CD14-positive monocyte (primary cell): ENCODE results near the gene KCNS3. TPM values are rescaled to one million over a fixed set of nuclear protein-coding genes. Genes with fewer than 3 reads are reported as not detected.

Source experiments
- DNase-seq, 3 donors: peaks; one replicate each; pipeline ENCODE4 v3.0.0-alpha.2; 2011 to 2022
- H2AFZ ChIP-seq: 2 replicates; pipeline ENCODE4 v1.6.0; 2012; ENCODE audit warnings: mild to moderate bottlenecking, low read depth, low read length, inconsistent platforms; ENCODE audit not compliant: insufficient read depth, poor library complexity, severe bottlenecking
- H3K27ac ChIP-seq, 2 donors: 1 replicate in 1 of 2; 2 replicates in 1 of 2; pipeline ENCODE4 v1.5.1; 2012 to 2013; ENCODE audit warnings: low read length in 2 of 2, control low read depth in 1 of 2, inconsistent platforms in 1 of 2, low read depth in 1 of 2, mild to moderate bottlenecking in 1 of 2
- H3K27me3 ChIP-seq, 2 donors: one replicate each; pipeline versions ENCODE4 v1.6.0 to v1.6.1; 2011 to 2013; ENCODE audit warnings: low read length in 2 of 2; ENCODE audit not compliant: control insufficient read depth in 2 of 2, insufficient read depth in 2 of 2
- H3K36me3 ChIP-seq, 2 donors: replicated peaks in 1 of 2; 1 replicate in 1 of 2; 2 replicates in 1 of 2; pipeline versions ENCODE4 v1.5.1 to v1.6.1; 2012 to 2013; ENCODE audit warnings: low read length in 2 of 2, control low read depth in 1 of 2, inconsistent platforms in 1 of 2, mild to moderate bottlenecking in 1 of 2; ENCODE audit not compliant: insufficient read depth in 2 of 2, control insufficient read depth in 1 of 2
- H3K4me1 ChIP-seq, 2 donors: 1 replicate in 1 of 2; 2 replicates in 1 of 2; pipeline versions ENCODE4 v1.5.1 to v1.6.1; 2012 to 2013; ENCODE audit warnings: low read length in 2 of 2, control low read depth in 1 of 2, inconsistent platforms in 1 of 2, mild to moderate bottlenecking in 1 of 2, moderate library complexity in 1 of 2; ENCODE audit not compliant: insufficient read depth in 2 of 2, control insufficient read depth in 1 of 2
- H3K4me2 ChIP-seq: replicated peaks from 2 replicates; pipeline ENCODE3; 2012; ENCODE audit warnings: low read length, moderate library complexity, mild to moderate bottlenecking; ENCODE audit not compliant: poor library complexity, severe bottlenecking; ENCODE audit errors: extremely low read depth
- H3K4me3 ChIP-seq, 3 experiments: fragments of 200-600 bp in 1 of 3; sonication (generic) in 1 of 3; replicated peaks in 1 of 3; 1 replicate in 2 of 3; 2 replicates in 1 of 3; pipeline ENCODE4 v1.5.1; 2011 to 2013; ENCODE audit warnings: low read length in 3 of 3, mild to moderate bottlenecking in 3 of 3, control low read depth in 2 of 3, low read depth in 2 of 3, inconsistent platforms in 1 of 3, moderate library complexity in 1 of 3
- H3K79me2 ChIP-seq: 2 replicates; pipeline ENCODE4 v1.6.0; 2012; ENCODE audit warnings: mild to moderate bottlenecking, control low read depth, inconsistent platforms, low read length, moderate library complexity; ENCODE audit not compliant: insufficient read depth
- H3K9ac ChIP-seq: 2 replicates; pipeline ENCODE4 v1.6.0; 2017; ENCODE audit warnings: low read length, mild to moderate bottlenecking; ENCODE audit not compliant: insufficient read depth, poor library complexity, severe bottlenecking
- H3K9me3 ChIP-seq, 2 donors: replicated peaks in 1 of 2; 1 replicate in 1 of 2; 2 replicates in 1 of 2; pipeline versions ENCODE4 v1.5.1 to v1.6.1; 2012 to 2013; ENCODE audit warnings: low read length in 2 of 2, control low read depth in 1 of 2; ENCODE audit not compliant: control insufficient read depth in 1 of 2, insufficient read depth in 1 of 2
- H4K20me1 ChIP-seq: 2 replicates; pipeline ENCODE4 v1.6.0; 2012; ENCODE audit warnings: mild to moderate bottlenecking, low read length, control low read depth, moderate library complexity; ENCODE audit not compliant: insufficient read depth
- H3K27ac Mint-ChIP-seq, 7 donors: one replicate each; pipeline ENCODE4 v1.8.0; 2020; ENCODE audit warnings: mild to moderate bottlenecking in 7 of 7, mixed read lengths in 7 of 7, moderate library complexity in 6 of 7, inconsistent platforms in 2 of 7
- H3K27me3 Mint-ChIP-seq, 3 donors: one replicate each; pipeline ENCODE4 v1.8.0; 2021 to 2022; ENCODE audit warnings: low read depth in 3 of 3, mild to moderate bottlenecking in 3 of 3, mixed read lengths in 3 of 3, moderate library complexity in 3 of 3, inconsistent platforms in 1 of 3
- H3K36me3 Mint-ChIP-seq, 2 donors: one replicate each; pipeline ENCODE4 v1.8.0; 2020; ENCODE audit warnings: mixed read lengths in 2 of 2, inconsistent platforms in 1 of 2, mild to moderate bottlenecking in 1 of 2
- H3K4me1 Mint-ChIP-seq: one replicate; pipeline ENCODE4 v1.8.0; 2020; ENCODE audit warnings: mild to moderate bottlenecking, mixed read lengths
- H3K4me3 Mint-ChIP-seq, 2 donors: one replicate each; pipeline ENCODE4 v1.8.0; 2020; ENCODE audit warnings: mild to moderate bottlenecking in 2 of 2, mixed read lengths in 2 of 2, moderate library complexity in 1 of 2
- H3K9me3 Mint-ChIP-seq, 7 donors: one replicate each; pipeline ENCODE4 v1.8.0; 2020 to 2022; ENCODE audit warnings: mixed read lengths in 7 of 7, mild to moderate bottlenecking in 6 of 7, moderate library complexity in 6 of 7, inconsistent platforms in 2 of 7
- WGBS: methylation state at CpG from one replicate; pipeline ENCODE4 v1.1.5; 2013; ENCODE audit warnings: missing lambda C conversion rate; ENCODE audit not compliant: insufficient coverage; 5-methylcytosine and 5-hydroxymethylcytosine counted together
- intact Hi-C, 2 donors: fragments of 100-400 bp; cut with micrococcal nuclease; formaldehyde crosslinking; loops; one replicate each; pipeline versions ENCODE4 v1.15.0 to v1.15.1; 2023
- polyA plus RNA-seq, 3 donors: library from polyadenylated mRNA; depleted of rRNA in 1 of 3; unstranded in 2 of 3; stranded (reverse) in 1 of 3; fragments of 300-500 nt in 2 of 3; fragments of >200 nt in 1 of 3; fragmentation: Illumina TruSeq in 2 of 3; gene quantifications; 1 replicate in 2 of 3; 2 replicates in 1 of 3; pipeline ENCODE4 v1.2.3, GENCODE V29; 2012 to 2021
- TF ChIP-seq, protein P1 (sequence below): fragments of 200-600 bp; IDR thresholded peaks from one replicate; pipeline ENCODE4 v1.8.0; 2022; ENCODE audit warnings: antibody characterized with exemption, mild to moderate bottlenecking

KCNS3 gene
- polyA plus RNA-seq, 3 donors, result not detected

DNA sequence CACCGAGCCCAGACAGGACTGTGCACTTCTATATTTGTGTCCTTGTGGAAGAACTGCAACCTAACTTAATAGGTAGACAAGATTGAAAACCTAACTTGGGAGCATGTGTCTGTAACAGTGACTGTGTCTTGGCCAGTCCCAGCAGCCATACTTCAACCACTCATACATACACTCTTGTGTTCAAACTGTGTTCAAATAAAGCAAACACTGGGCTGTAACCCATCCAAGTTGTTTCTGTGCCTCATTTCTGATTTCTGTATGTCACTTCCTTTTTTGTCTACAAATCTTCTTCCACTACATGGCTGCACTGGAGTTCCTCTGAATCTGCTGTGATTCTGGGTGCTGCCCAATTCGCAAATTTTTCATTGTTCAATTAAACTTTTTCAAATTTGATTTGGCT is 31.2 kb upstream of the KCNS3 start:
- Mint-ChIP-seq H3K9me3 (no peaks in the 10 kb centered on the region), H3K27me3 (peaks cover 0 to 5% (median 1%) of the 10 kb centered on the region in 3 donors), H3K4me1 (no peaks in the 10 kb centered on the region), H3K27ac (no peak overlapping the region), H3K4me3 (no peak overlapping the region), H3K36me3 (no peaks in the 10 kb centered on the region)
- Histone ChIP-seq H3K36me3 (no peaks in the 10 kb centered on the region), H3K4me1 (no peaks in the 10 kb centered on the region), H3K27me3 (no peaks in the 10 kb centered on the region), H2AFZ (no peak overlapping the region), H3K4me3 (no peak overlapping the region), H3K4me2 (no peak overlapping the region), H3K79me2 (no peaks in the 10 kb centered on the region), H3K27ac (no peak overlapping the region), H3K9me3 (no peaks in the 10 kb centered on the region), H3K9ac (no peak overlapping the region), H4K20me1 (no peaks in the 10 kb centered on the region)
- TF ChIP-seq, protein P1, sequence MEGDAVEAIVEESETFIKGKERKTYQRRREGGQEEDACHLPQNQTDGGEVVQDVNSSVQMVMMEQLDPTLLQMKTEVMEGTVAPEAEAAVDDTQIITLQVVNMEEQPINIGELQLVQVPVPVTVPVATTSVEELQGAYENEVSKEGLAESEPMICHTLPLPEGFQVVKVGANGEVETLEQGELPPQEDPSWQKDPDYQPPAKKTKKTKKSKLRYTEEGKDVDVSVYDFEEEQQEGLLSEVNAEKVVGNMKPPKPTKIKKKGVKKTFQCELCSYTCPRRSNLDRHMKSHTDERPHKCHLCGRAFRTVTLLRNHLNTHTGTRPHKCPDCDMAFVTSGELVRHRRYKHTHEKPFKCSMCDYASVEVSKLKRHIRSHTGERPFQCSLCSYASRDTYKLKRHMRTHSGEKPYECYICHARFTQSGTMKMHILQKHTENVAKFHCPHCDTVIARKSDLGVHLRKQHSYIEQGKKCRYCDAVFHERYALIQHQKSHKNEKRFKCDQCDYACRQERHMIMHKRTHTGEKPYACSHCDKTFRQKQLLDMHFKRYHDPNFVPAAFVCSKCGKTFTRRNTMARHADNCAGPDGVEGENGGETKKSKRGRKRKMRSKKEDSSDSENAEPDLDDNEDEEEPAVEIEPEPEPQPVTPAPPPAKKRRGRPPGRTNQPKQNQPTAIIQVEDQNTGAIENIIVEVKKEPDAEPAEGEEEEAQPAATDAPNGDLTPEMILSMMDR, result no peak
- intact Hi-C loops, result no loop called here
- WGBS, result 100% methylated on average over 1 of the region's 2 CpGs
- DNase-seq, result no peak

DNA sequence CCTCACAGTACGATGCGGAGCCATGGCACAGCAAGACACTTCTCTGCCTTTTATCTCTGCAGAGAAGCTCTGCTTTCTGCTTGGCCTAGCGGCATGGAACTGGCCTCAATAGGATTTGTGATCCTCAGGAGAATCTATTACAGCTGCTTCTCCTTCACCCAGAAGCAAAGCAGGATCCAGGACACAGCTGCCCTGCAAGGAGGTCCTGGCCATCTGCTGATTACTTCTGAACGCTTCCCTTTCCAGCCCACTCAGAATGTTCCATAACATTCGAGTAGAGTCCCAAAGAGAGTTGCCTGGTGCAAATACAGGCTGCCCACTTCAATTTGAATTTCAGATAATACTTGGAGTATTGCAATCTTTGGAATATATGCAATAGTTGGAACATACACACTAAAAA is 29.2 kb upstream of the KCNS3 start:
- H3K27me3 Mint-ChIP-seq, result peaks cover 0 to 5% (median 3%) of the 10 kb centered on the region in 3 donors
- H3K27me3 ChIP-seq, result no peaks in the 10 kb centered on the region
- peak overlapping the region in 1 of 7 donors; percentile 13 for H3K27ac Mint-ChIP-seq
- DNase-seq, result no peak
- no peaks in the 10 kb centered on the region for H3K4me1 ChIP-seq
- H3K36me3 Mint-ChIP-seq, result no peaks in the 10 kb centered on the region
- H3K9me3 Mint-ChIP-seq, result peaks cover 0 to 2% (median 0%) of the 10 kb centered on the region in 7 donors
- H3K4me2 ChIP-seq, result no peak overlapping the region
- no peak overlapping the region for H3K27ac ChIP-seq
- intact Hi-C loops, result no loop called here
- H3K9ac ChIP-seq, result no peak overlapping the region
- no peaks in the 10 kb centered on the region for H3K36me3 ChIP-seq
- no peaks in the 10 kb centered on the region for H3K79me2 ChIP-seq
- H3K4me3 ChIP-seq, result no peak overlapping the region
- H3K4me1 Mint-ChIP-seq, result no peaks in the 10 kb centered on the region
- no peaks in the 10 kb centered on the region for H3K9me3 ChIP-seq
- no peak overlapping the region for H3K4me3 Mint-ChIP-seq
- TF ChIP-seq, protein P1, result no peak
- no peak overlapping the region for H2AFZ ChIP-seq
- WGBS, result 94% methylated on average over 3 of the region's 5 CpGs
- no peaks in the 10 kb centered on the region for H4K20me1 ChIP-seq
